GM19452 (cell line): Measurements from ENCODE around the gene USP2.

Experiments used
- ATAC-seq: cut with Tn5 transposase; IDR thresholded peaks from one replicate; pipeline ENCODE4 v1.9.1; 2021; ENCODE audit not compliant: unreplicated experiment

USP2 gene

DNA sequence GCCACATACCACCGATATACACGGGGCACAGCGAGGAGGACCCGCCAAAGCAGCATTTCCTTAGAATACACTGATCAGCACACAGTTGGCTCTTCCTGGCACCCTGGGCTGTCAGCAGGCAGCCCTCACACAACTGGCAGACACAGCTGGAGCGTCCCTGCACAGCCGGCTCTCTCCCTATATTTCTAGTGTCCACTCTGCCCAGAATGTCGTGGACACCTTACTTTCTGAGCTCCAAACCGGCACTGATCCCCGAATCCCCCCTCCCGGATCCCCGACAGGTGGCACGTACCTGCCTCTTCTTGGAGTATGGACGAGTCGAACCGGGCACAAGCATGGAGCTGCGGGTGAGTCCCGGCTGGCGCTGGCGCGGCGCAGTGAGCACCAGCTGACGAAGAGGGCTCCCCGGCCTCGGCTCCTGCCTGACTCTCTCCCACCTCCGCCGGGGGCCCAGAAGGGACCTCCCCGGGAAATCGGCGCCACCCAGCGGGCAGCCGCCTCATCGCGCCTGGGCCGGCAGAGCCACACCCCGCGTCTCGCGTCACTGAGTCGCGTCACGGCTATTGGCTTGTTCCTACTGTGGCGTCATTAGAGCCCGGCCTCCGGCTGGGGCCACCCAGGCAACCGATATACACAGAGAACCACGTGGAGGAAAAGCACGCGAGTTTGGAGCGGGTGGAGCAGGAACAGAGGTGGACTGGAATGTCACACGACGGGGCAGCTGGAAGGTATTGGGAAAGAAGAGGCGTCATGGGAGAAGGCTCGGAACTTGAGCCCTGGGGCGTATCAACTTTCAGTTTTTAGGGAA is at the start of gene USP2:
Gene USP2, minus strand, starts transcription at position 510 of the 808 bp plus-strand sequence. CDS start 8,210 bp downstream, outside the sequence.
- peak; percentile 99 for ATAC-seq

DNA sequence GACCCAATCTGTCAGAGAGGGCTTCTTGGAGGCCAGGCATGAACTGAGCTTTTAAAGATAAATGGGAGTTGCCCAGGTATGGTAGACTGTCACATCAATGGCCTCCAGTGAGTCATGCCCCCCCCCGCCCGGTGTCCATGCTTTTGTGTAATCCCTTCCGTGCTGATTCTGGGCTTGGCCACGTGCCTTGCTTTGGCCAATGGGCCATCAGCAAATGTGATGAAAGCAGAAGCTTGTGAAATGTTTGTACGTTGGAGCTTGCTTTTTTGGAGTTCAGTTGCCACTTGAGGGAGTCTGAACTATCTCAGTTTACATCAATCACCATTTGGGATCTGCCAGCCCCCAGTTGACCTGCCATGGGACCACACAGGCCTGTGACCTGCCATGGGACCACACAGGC is 45.8 kb upstream of the USP2 start:
- no peak for ATAC-seq

- ATAC-seq: no peak
Observed at GRCh38 chr11:119426142-119426541, 44.7 kb upstream of the USP2 start.

- ATAC-seq: no peak
Observed at GRCh38 chr11:119424775-119425174, 43.3 kb upstream of the USP2 start.

DNA sequence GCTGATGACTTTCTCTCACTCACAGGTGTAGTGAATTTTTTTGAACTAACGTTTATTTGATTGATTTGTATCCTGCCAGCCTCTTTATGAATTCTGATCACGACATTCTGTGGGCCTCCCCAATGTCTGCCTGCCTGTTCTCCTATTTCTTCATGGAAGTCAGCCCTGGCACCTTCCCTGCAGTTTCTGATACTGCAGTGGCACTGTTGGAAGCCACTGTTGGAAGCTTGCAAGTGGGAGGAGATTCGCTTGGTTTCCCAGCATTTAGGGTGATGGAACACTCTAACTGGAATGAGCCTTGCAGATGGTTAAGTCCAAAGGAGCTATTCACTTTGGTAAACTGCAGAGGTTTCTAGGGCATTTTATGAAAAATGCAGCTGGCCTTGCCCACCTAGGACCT is 42.8 kb upstream of the USP2 start:
- no peak for ATAC-seq

DNA sequence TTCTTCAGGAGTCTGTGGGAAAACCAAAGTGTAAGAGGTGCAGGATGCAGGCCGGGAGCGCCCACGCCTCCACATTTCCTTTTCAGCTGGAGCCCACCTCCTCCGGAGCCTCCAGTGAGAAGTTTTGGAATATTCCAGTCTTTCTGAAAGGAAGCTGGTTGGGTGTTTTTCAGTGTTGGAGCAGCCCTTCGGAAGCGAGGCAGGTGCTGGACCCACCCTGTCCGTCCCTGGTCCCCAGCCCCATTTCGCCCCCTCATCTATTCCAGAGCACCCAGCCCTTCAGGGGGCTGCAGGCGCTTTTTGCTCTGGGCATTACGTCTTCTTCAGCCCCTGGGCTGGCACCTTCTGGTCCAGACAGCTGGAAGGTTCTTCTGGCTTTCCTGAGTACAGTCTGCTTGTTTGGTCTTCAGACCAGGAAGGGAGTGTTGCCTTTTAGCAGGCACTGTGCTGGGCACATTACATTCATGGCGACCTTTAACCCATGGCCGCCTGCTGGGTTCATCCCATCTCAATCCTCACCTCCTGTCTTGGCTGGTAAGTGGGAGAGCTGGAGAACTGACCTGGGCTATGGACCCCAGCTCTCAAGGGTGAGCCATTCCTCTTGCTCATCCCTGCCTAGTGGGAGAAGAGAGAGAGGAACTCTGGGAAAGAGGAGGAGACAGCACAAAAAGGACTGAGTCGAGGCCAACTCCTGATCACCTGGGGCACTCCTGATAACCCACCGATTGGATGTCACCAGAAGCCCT is 42.2 kb upstream of the USP2 start:
- no peak for ATAC-seq

DNA sequence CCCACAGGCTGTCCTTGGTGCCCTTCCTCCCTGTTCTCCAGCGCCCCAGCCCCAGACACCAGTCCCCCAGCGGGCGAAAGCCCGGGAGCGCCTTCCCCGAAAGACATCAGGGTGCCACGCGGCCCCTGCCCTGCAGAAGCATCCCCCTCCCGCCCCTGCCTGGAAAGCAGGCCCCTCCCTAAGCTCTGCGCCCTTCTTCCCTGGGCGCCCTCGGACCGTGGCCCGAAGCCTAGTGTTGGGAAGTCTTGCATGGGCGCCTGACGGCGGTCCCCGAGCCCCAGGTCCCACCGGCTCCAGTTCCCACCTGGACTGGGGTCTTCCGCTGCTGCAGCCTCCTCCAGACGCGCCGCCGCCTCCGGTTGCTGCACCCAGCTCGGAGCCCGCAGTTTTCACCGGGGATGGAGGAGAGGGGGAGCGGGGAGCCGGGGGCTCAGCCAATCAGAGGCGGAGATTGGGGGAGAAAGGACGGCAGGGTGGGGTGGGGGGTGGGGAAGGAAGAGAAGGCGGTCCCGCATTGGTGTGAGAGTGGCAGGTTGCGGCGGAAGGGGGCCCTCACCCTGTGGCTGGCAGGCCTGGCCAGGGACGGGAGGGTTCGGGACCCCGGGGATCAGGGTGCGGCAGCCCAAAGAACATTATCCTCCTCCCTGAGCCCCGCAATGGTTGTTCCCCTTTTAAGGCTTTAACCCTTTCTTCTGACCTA is 41.5 kb upstream of the USP2 start, which contains the start of gene THY1:
Gene THY1, minus strand, starts transcription at position 364 of the 700 bp plus-strand sequence. CDS start 2,267 bp downstream, outside the sequence.
- no peak for ATAC-seq

- ATAC-seq: no peak
Observed at GRCh38 chr11:119421941-119422808, 40.7 kb upstream of the USP2 start.

- no peak for ATAC-seq
Observed at GRCh38 chr11:119421351-119421750, 39.9 kb upstream of the USP2 start.

GRCh38 chr11:119420631-119421030 is 39.1 kb upstream of the USP2 start:
- ATAC-seq: no peak

DNA sequence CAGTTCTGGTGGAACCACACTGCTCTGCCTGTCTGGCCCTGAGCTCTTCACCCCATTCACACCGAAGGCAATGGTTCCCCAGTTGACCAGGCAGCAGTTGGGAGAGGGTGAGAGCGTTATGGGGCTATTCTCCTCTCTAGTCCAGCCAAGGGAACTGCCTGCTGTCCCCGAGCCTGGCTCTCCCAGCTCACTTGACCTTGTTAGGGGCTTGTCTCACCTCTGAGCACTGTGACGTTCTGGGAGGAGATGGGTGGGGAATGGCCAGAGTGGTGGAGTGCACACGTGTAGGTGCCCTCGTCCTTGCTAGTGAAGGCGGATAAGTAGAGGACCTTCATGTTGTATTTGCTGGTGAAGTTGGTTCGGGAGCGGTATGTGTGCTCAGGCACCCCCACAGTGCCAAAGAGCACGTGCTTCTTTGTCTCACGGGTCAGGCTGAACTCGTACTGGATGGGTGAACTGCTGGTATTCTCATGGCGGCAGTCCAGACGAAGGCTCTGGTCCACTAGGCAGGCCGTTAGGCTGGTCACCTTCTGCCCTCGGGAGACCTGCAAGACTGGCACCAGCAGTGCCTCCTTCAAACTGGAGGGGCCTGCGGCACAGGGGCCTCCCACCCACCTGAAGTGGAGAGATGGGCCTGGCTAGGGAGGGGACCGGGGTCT is 38.5 kb upstream of the USP2 start:
- no peak for ATAC-seq

DNA sequence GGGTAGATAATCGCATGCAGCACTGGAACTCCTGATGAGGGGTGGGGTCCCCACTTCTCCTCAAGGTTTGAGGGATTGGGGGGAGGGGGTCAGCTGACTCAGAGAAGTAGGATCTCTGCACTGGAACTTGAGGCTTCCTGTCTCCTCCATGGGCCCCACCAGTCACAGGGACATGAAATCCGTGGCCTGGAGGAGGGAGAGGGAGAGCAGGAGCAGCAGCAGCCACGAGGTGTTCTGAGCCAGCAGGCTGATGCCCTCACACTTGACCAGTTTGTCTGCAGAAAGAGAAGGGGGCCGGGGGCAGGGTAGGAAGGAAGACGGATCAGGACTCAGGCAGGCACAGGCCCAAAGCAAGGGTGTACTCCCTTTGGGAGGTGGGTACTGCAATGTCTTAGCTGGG is 37.8 kb upstream of the USP2 start:
- no peak for ATAC-seq

DNA sequence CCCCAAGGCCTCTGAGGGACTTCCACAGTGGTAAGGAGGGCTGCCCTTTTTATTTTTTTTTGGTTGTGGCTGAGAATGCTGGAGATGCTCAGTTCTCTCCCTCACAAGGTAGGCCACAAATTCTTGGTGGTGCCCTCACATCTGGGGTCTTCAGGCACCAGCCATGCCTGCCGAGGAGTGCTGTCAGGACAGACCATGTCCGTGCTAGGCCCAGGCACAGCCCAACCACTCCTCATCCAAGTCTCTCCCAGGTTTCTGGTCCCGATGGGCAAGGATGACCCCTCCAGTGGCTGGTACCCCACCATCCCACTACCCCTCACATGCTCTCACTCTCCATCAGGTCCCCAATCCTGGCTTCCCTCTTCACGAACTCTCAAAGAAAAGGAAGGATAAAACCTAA is 37.3 kb upstream of the USP2 start:
- ATAC-seq: no peak

- ATAC-seq: no peak
Observed at GRCh38 chr11:119417726-119418540, 36.4 kb upstream of the USP2 start.

GRCh38 chr11:119416606-119417580 is 35.4 kb upstream of the USP2 start:
- no peak for ATAC-seq

- no peak for ATAC-seq
Observed at GRCh38 chr11:119415966-119416365, 34.5 kb upstream of the USP2 start.

GRCh38 chr11:119415517-119415916 is 34.0 kb upstream of the USP2 start:
- no peak for ATAC-seq

GRCh38 chr11:119414734-119415133 is 33.2 kb upstream of the USP2 start:
- ATAC-seq: no peak
